B cell (primary cell): ENCODE results near the gene DNAH2. TPM values are rescaled to one million over a fixed set of nuclear protein-coding genes. Genes with fewer than 3 reads are reported as not detected.

Experiments
- ATAC-seq: fragments of 200-7000 bp; cut with Tn5 transposase; one replicate; pipeline ENCODE4 v1.10.0; 2021; ENCODE audit warnings: low read depth, mild to moderate bottlenecking, moderate number of reproducible peaks, moderate library complexity
- CTCF ChIA-PET: fragments of 350-600 bp; sonication (Branson Sonifier 250); formaldehyde crosslinking; loops from one replicate; lab custom pipeline; 2021; ENCODE audit warnings: antibody characterized with exemption, inconsistent platforms; lab: Charles Lee
- POLR2A ChIA-PET: fragments of 350-600 bp; sonication (Branson Sonifier 250); formaldehyde crosslinking; loops from one replicate; lab custom pipeline; 2021; ENCODE audit warnings: antibody characterized with exemption; lab: Charles Lee
- DNase-seq: peaks from one replicate; pipeline ENCODE4 v3.0.0; 2013
- H2AFZ ChIP-seq: 2 replicates; pipeline ENCODE4 v1.6.1; 2012; ENCODE audit warnings: mild to moderate bottlenecking, low read depth, low read length; ENCODE audit not compliant: insufficient read depth, poor library complexity, severe bottlenecking
- H3K27ac ChIP-seq, 2 donors: 1 replicate in 1 of 2; 2 replicates in 1 of 2; pipeline ENCODE4 v1.5.1; 2012 to 2013; ENCODE audit warnings: low read length in 2 of 2, mild to moderate bottlenecking in 2 of 2, moderate library complexity in 1 of 2
- H3K27me3 ChIP-seq, 4 experiments: fragments of 200-600 bp in 1 of 4; sonication (generic) in 1 of 4; replicated peaks in 1 of 4; 1 replicate in 2 of 4; 2 replicates in 2 of 4; pipeline versions ENCODE4 v1.6.1 to v1.7.0; 2013 to 2016; ENCODE audit warnings: low read length in 3 of 4, mild to moderate bottlenecking in 2 of 4, mixed read lengths in 1 of 4, moderate library complexity in 1 of 4; ENCODE audit not compliant: insufficient read depth in 4 of 4, control insufficient read depth in 3 of 4; ENCODE audit errors: control extremely low read depth in 1 of 4
- H3K36me3 ChIP-seq, 2 experiments: replicated peaks in 1 of 2; 1 replicate in 1 of 2; 2 replicates in 1 of 2; pipeline versions ENCODE4 v1.6.1 to v1.7.1; 2013; ENCODE audit warnings: low read length in 1 of 2; ENCODE audit not compliant: insufficient read depth in 2 of 2, control insufficient read depth in 1 of 2; ENCODE audit errors: control extremely low read depth in 1 of 2, extremely low read depth in 1 of 2
- H3K4me1 ChIP-seq, 2 donors: fragments of 200-600 bp in 1 of 2; sonication (generic) in 1 of 2; 1 replicate in 1 of 2; 2 replicates in 1 of 2; pipeline versions ENCODE4 v1.5.1 to v1.6.1; 2013 to 2017; ENCODE audit warnings: low read length in 2 of 2; ENCODE audit not compliant: control insufficient read depth in 2 of 2, insufficient read depth in 2 of 2
- H3K4me2 ChIP-seq: replicated peaks from 2 replicates; pipeline ENCODE3; 2012; ENCODE audit warnings: mild to moderate bottlenecking, low read depth, low read length; ENCODE audit not compliant: poor library complexity, severe bottlenecking
- H3K4me3 ChIP-seq, 5 experiments: fragments of 200-600 bp in 1 of 5; sonication (generic) in 1 of 5; 1 replicate in 3 of 5; 2 replicates in 2 of 5; pipeline versions ENCODE4 v1.5.1 to v1.7.0; 2011 to 2016; ENCODE audit warnings: low read length in 4 of 5, mild to moderate bottlenecking in 4 of 5, low read depth in 2 of 5, control low read depth in 1 of 5, moderate library complexity in 1 of 5; ENCODE audit not compliant: insufficient read depth in 1 of 5; ENCODE audit errors: control extremely low read depth in 1 of 5, extremely low read depth in 1 of 5
- H3K79me2 ChIP-seq: fragments of 200-600 bp; sonication (generic); one replicate; pipeline ENCODE4 v1.6.0; 2016; ENCODE audit warnings: low read length; ENCODE audit not compliant: control insufficient read depth, insufficient read depth
- H3K9ac ChIP-seq: fragments of 200-600 bp; sonication (generic); 2 replicates; pipeline ENCODE4 v1.6.1; 2017; ENCODE audit warnings: mild to moderate bottlenecking, low read length, moderate library complexity
- H3K9me3 ChIP-seq, 3 donors: one replicate each; pipeline versions ENCODE4 v1.6.1 to v1.7.1; 2013; ENCODE audit warnings: low read length in 2 of 3; ENCODE audit not compliant: control insufficient read depth in 2 of 3, insufficient read depth in 1 of 3; ENCODE audit errors: control extremely low read depth in 1 of 3
- H4K20me1 ChIP-seq: 2 replicates; pipeline ENCODE4 v1.6.0; 2012; ENCODE audit warnings: mild to moderate bottlenecking, low read length; ENCODE audit not compliant: insufficient read depth, control insufficient read depth, poor library complexity, severe bottlenecking
- H3K27ac Mint-ChIP-seq: one replicate; pipeline ENCODE4 v1.8.0; 2021; ENCODE audit warnings: mixed read lengths
- H3K27me3 Mint-ChIP-seq: one replicate; pipeline ENCODE4 v1.8.0; 2021; ENCODE audit warnings: mixed read lengths
- H3K4me1 Mint-ChIP-seq: one replicate; pipeline ENCODE4 v1.8.0; 2021; ENCODE audit warnings: mixed read lengths
- H3K4me3 Mint-ChIP-seq: one replicate; pipeline ENCODE4 v1.8.0; 2021; ENCODE audit warnings: mixed read lengths
- H3K9me3 Mint-ChIP-seq: one replicate; pipeline ENCODE4 v1.8.0; 2022; ENCODE audit warnings: mixed read lengths; ENCODE audit not compliant: insufficient read depth
- CTCF ChIP-seq: fragments of 200-600 bp; IDR thresholded peaks from one replicate; pipeline ENCODE4 v1.8.0; 2022; ENCODE audit warnings: antibody characterized with exemption, mild to moderate bottlenecking
- EZH2 ChIP-seq: IDR thresholded peaks from 2 replicates; pipeline ENCODE4 v1.6.1; 2012; ENCODE audit warnings: borderline replicate concordance, low read depth, mild to moderate bottlenecking, moderate library complexity, low read length; ENCODE audit not compliant: insufficient read depth, poor library complexity, severe bottlenecking
- whole genome bisulfite sequencing: methylation state at CpG from one replicate; pipeline ENCODE4 v1.1.5; 2013; ENCODE audit warnings: missing lambda C conversion rate; ENCODE audit not compliant: insufficient coverage; 5-methylcytosine and 5-hydroxymethylcytosine counted together
- intact Hi-C: fragments of 100-400 bp; cut with micrococcal nuclease; formaldehyde crosslinking; loops from one replicate; pipeline ENCODE4 v1.10.0; 2022
- polyA plus RNA-seq: library from polyadenylated mRNA; depleted of rRNA; stranded (reverse); fragments of >200 nt; gene quantifications from 2 replicates; pipeline ENCODE4 v1.2.3, GENCODE V29; 2012
- total RNA-seq, 2 donors: library from RNA; stranded (reverse); fragments of 120-200 nt in 1 of 2; gene quantifications; 1 replicate in 1 of 2; 2 replicates in 1 of 2; pipeline versions ENCODE4 v1.2.3 to v1.2.4, GENCODE V29; 2013 to 2022

DNAH2 gene
- total and polyA plus RNA-seq, 2 donors (not counting 1 experiment from before 2014, with no cell fraction given), result 0.03 TPM; not detected in 1

DNA sequence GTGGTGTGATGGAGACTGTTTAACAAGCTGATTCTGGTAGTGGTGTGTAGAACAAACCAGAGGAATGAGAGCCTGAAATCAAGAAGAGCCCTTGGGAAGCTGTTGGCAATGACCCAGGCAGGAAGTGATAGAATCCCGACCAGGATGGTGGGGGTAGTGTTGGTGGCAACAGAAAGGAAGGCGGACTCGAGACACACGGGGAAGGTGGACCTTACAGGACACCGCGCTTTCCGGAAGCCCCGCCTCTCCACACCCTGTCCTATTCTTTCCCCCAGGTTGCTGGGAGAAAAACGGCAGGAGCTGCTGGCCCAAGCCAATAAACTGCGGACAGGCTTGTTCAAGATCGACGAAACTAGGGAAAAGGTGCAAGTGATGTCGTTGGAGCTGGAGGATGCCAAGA lies 86.4 kb downstream of the DNAH2 start:
- no peak overlapping the region for H3K4me2 ChIP-seq
- no peaks in the 10 kb centered on the region for H3K9me3 Mint-ChIP-seq

DNA sequence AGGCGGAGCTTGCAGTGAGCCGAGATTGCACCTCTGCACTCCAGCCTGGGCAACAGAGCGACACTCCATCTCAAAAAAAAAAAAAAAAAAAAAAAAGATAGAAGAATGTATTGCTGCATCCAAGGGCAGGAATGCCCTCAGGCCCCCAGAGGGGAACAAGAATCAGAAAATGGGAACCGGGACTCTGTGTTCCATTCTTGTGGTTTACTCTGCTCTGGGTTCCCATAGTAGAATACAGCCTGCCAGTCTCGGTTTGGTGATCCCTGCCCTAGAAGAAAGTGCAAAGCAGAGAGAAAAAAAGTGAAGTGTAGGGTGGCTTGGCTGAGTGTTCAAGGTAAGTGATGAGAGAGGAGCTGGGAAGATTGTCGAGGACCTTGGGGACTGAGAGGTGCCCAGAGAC lies 89.0 kb downstream of the DNAH2 start:
- no peak overlapping the region for H3K4me3 ChIP-seq
- H3K27ac Mint-ChIP-seq, result no peak overlapping the region
- CTCF ChIA-PET, result no interaction called here

More for the DNA sequence above, 86.4 kb downstream of the DNAH2 start:
- 79% methylated on average over 6 of the region's 13 CpGs for WGBS
- ChIA-PET POLR2A (no interaction called here), CTCF (no interaction called here)
- Mint-ChIP-seq H3K4me3 (no peak overlapping the region), H3K27me3 (peaks cover 29% of the 10 kb centered on the region), H3K4me1 (no peaks in the 10 kb centered on the region), H3K27ac (no peak overlapping the region)
- no peak overlapping the region for H3K9ac ChIP-seq
- ATAC-seq, result no peak
- H3K79me2 ChIP-seq, result no peaks in the 10 kb centered on the region
- intact Hi-C loops, result no loop called here
- TF ChIP-seq EZH2, result no peak
- no peak for TF ChIP-seq CTCF
- no peak overlapping the region for H2AFZ ChIP-seq
- H4K20me1 ChIP-seq, result no peaks in the 10 kb centered on the region
- no peak overlapping the region for H3K27ac ChIP-seq
- H3K4me1 ChIP-seq, result no peaks in the 10 kb centered on the region
- H3K9me3 ChIP-seq, result no peaks in the 10 kb centered on the region
- no peak overlapping the region for H3K4me3 ChIP-seq
- H3K27me3 ChIP-seq, result peaks cover 0 to 5% (median 0%) of the 10 kb centered on the region in 4 experiments
- H3K36me3 ChIP-seq, result no peaks in the 10 kb centered on the region
- DNase-seq, result no peak

More for the DNA sequence above, 89.0 kb downstream of the DNAH2 start:
- 57% methylated on average over 3 of the region's 6 CpGs for WGBS
- Histone ChIP-seq H3K27ac (no peak overlapping the region), H3K27me3 (peaks cover 0 to 5% (median 0%) of the 10 kb centered on the region in 4 experiments), H3K4me1 (no peaks in the 10 kb centered on the region), H3K9ac (no peak overlapping the region), H3K9me3 (no peaks in the 10 kb centered on the region), H2AFZ (no peak overlapping the region), H3K36me3 (no peaks in the 10 kb centered on the region), H3K79me2 (no peaks in the 10 kb centered on the region), H3K4me2 (no peak overlapping the region), H4K20me1 (no peaks in the 10 kb centered on the region)
- Mint-ChIP-seq H3K27me3 (peaks cover 33% of the 10 kb centered on the region), H3K4me3 (no peak overlapping the region), H3K4me1 (no peaks in the 10 kb centered on the region), H3K9me3 (no peaks in the 10 kb centered on the region)
- no peak for TF ChIP-seq CTCF
- no peak for TF ChIP-seq EZH2
- POLR2A ChIA-PET, result no interaction called here
- DNase-seq (no peak), ATAC-seq (no peak)
- intact Hi-C loops, result no loop called here
